Activated CD4-positive, alpha-beta T cell treated with anti-CD3 and anti-CD28 coated beads, Interleukin-2, amount 50 U/mL, for 48 hours (primary cell): ENCODE results near the gene RNASE9.
"Not testable (repeated sequence)": the region's sequence is repeated elsewhere in the genome, so short reads cannot be mapped to it uniquely, and the experiment has no call there.

Experiments
- DNase-seq, 2 experiments: peaks; one replicate each; pipeline ENCODE4 v3.0.0-alpha.2; 2020

RNASE9 gene

DNA sequence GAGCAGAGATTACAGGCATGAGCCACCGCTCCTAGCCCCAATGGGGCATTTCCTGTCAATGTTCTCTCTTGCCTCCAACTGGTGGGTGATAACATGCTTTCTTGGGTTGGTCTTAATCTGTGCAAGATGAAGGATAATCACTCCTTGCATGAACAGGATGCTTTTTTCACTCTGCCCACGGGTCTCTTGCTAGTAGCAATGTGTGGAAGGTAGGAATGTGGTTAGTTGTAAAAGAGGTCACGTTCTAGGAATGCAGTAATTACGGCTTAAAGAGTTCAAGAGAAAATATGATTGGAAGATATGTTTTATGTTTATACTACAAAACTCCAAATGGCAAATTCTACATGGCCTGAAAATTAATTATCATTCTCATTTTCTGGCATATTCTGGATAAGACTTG lies 45.0 kb downstream of the RNASE9 start:
- DNase-seq, result no peak

DNA sequence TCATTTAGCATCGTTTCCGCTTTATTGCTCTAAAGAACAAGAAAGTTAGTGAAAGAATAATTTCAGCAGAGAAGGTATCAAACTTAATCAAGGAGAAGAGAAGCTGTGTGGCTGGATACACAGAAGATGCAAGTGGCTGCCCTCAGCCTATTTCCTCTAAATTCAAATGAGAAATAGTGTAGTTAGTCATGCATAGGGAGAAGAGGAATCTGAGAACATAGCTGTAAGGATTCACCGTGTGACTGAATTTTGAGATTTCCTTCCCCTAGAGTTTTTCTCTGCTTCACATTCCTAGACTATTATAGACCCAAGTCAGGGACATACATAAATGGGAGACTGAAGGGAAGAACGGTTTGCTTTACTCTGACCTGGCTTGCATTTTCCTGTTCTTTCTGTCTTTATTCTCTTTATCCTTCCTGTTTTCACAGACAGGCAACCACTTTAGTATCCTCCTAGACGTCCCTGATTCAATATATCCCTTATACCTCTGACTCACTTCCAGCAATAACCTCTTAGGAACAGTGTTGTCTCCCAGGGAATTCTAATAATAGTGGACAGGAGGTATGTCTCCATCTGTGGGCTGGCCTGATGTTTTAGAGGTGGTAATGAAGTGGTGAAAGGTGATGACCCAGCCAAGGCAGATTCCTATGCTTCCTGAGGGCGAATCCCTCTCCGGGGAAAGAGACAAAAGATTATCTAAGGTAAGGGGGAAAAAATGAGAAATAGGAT lies 48.5 kb downstream of the RNASE9 start:
- DNase-seq, result no peak

DNA sequence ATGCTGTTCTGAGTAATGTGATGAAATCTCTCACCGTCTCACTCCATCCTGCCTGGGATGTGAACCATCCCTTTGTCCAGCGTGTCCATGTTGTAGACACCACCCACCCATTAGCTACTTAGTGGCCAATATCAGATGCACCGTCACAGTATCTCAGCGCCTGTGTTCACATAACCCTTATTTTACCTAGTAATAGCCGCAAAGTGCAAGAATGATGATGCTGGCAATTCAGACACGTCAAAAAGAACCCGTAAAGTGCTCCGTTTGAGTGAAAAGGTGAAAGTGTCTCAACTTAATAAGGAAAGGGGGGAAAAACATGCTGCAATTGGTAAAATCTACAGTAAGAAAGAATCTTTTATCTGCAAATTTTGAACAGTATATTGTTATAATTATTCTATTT lies 52.5 kb downstream of the RNASE9 start:
- no peak for DNase-seq

DNA sequence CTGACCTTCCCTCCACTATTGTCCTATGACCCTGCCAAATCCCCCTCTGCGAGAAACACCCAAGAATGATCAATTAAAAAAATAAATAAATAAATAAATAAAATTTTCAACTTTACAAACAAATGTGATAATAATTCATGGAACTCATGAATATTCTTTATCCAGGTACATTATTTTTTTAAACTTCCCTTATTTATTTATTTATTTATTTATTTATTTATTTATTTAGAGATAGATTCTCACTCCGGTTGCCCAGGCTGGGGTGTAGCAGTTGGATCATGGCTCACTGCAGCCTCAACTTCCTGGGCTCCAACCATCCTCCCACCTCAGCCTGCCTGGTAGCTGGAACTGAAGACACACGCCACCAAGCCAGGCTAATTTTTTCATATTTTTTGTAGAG lies 53.3 kb downstream of the RNASE9 start:
- DNase-seq, result not testable (repeated sequence)

DNA sequence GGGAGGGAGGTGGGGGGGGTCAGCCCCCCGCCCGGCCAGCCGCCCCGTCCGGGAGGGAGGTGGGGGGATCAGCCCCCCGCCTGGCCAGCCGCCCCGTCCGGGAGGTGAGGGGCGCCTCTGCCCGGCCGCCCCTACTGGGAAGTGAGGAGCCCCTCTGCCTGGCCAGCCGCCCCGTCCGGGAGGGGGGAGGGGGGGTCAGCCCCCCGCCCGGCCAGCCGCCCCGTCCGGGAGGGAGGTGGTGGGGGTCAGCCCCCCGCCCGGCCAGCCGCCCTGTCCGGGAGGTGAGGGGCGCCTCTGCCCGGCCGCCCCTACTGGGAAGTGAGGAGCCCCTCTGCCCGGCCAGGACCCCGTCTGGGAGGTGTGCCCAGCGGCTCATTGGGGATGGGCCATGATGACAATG lies 54.1 kb downstream of the RNASE9 start:
- DNase-seq, result not testable (repeated sequence)

DNA sequence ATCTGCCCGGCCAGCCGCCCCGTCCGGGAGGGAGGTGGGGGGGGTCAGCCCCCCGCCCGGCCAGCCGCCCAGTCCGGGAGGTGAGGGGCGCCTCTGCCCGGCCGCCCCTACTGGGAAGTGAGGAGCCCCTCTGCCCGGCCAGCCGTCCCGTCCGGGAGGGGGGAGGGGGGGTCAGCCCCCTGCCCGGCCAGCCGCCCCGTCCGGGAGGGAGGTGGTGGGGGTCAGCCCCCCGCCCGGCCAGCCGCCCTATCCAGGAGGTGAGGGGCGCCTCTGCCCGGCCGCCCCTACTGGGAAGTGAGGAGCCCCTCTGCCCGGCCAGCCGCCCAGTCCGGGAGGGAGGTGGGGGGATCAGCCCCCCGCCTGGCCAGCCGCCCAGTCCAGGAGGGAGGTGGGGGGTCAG lies 54.6 kb downstream of the RNASE9 start:
- DNase-seq, result not testable (repeated sequence)
